HG03571 (cell line): Measurements from ENCODE around the gene FAM184B.

Experiments
- ATAC-seq: cut with Tn5 transposase; IDR thresholded peaks from one replicate; pipeline ENCODE4 v1.9.1; 2021; ENCODE audit not compliant: unreplicated experiment

FAM184B gene

GRCh38 chr4:17781300-17782287, at the start of gene FAM184B:
Gene FAM184B, minus strand, starts transcription at chr4:17781621. Its CDS starts 322 bp downstream, at chr4:17781299.
- no peak for ATAC-seq

GRCh38 chr4:17823871-17824669, 42.6 kb upstream of the FAM184B start:
- ATAC-seq, result no peak

- ATAC-seq, result peak; percentile 69
These were observed 35.6 kb upstream of the FAM184B start for GRCh38 chr4:17817027-17817426.

- ATAC-seq, result no peak
These were observed 34.7 kb upstream of the FAM184B start for GRCh38 chr4:17816142-17816541.

GRCh38 chr4:17814140-17814539, 32.7 kb upstream of the FAM184B start:
- no peak for ATAC-seq

GRCh38 chr4:17812801-17813200, 31.4 kb upstream of the FAM184B start:
- ATAC-seq, result no peak

GRCh38 chr4:17812125-17812524, 30.7 kb upstream of the FAM184B start:
- no peak for ATAC-seq

- ATAC-seq, result peak; percentile 19
These were observed 29.7 kb upstream of the FAM184B start for GRCh38 chr4:17811078-17811603.

GRCh38 chr4:17810260-17811077, 29.0 kb upstream of the FAM184B start, which contains the start of the genes DCAF16 and NCAPG:
Gene DCAF16, minus strand, starts transcription at chr4:17810757. Its CDS starts 6,616 bp downstream, at chr4:17804141.
Gene NCAPG, plus strand, starts transcription at chr4:17810979. Its CDS starts 99 bp downstream, at chr4:17811078.
- ATAC-seq, result peak; percentile 89

GRCh38 chr4:17809667-17810066, 28.2 kb upstream of the FAM184B start:
- ATAC-seq, result no peak

GRCh38 chr4:17807446-17807845, 26.0 kb upstream of the FAM184B start:
- no peak for ATAC-seq

- ATAC-seq, result no peak
These were observed 24.2 kb upstream of the FAM184B start for GRCh38 chr4:17805580-17806155.

- ATAC-seq, result no peak
These were observed 16.4 kb upstream of the FAM184B start for GRCh38 chr4:17797808-17798207.

- no peak for ATAC-seq
These were observed 13.3 kb upstream of the FAM184B start for GRCh38 chr4:17794730-17795129.

GRCh38 chr4:17788956-17789355, 7.5 kb upstream of the FAM184B start:
- no peak for ATAC-seq

GRCh38 chr4:17787315-17787714, 5.9 kb upstream of the FAM184B start:
- ATAC-seq, result no peak

GRCh38 chr4:17786567-17786966, 5.1 kb upstream of the FAM184B start:
- no peak for ATAC-seq

GRCh38 chr4:17785858-17786257, 4.4 kb upstream of the FAM184B start:
- no peak for ATAC-seq

- no peak for ATAC-seq
These were observed 721 bp downstream of the FAM184B start for GRCh38 chr4:17780501-17781299.
